D721Med (cell line): ENCODE data around the gene AGPAT2.

Experiments used
- DNase-seq: peaks from one replicate; pipeline ENCODE4 v3.0.0; 2011; ENCODE audit warnings: low spot score; ENCODE audit not compliant: insufficient read length
- FAIRE-seq: peaks from 2 replicates; lab custom pipeline; 2011; peaks lifted over from hg19 to GRCh38; lab: Jason Lieb, UNC
- TF ChIP-seq, protein P1 (sequence below): IDR thresholded peaks from 2 replicates; pipeline ENCODE4 v1.5.1; 2012; ENCODE audit warnings: mild to moderate bottlenecking, control low read depth; ENCODE audit not compliant: insufficient read depth; ENCODE audit errors: missing control alignments

AGPAT2 gene

DNA sequence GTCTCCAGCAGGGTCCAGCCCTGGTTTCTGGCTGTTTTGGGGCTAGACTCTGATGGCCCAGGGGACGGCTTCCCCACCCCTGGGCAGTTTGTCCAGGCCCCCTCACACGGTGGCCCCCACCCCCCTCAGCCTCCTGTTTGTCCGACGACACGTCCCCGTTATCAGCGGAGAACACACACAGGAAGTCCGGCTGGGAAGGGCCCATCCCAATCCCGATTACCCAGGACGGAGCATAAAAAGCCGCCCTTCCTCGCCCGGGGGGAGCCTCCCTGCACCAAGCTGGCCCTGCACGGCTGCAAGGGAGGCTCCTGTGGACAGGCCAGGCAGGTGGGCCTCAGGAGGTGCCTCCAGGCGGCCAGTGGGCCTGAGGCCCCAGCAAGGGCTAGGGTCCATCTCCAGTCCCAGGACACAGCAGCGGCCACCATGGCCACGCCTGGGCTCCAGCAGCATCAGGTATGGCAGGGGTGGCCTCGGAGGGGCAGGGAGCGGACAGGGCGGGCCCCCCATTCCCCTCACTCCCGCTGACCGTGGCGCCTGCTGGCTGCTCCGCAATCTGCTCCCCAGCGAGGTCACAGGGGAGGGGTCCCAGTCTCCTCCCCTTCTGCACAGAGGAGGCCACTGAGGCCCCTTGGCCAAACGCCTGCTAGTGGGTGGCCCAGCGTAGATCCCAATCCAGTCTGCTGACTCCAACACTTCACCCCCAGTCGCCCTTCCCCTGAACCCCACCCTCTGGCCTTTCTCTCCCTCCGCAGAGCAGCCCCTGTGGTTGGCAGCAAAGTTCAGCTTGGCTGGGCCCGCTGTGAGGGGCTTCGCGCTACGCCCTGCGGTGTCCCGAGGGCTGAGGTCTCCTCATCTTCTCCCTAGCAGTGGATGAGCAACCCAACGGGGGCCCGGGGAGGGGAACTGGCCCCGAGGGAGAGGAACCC, 24.3 kb downstream of the AGPAT2 start, which contains the start of gene EGFL7:
Gene EGFL7 (plus strand): TSS at position 261 of the 926 bp plus-strand sequence. CDS start 5,367 bp downstream, outside the sequence.
- FAIRE-seq (no peak), DNase-seq (no peak)
- TF ChIP-seq, protein P1, sequence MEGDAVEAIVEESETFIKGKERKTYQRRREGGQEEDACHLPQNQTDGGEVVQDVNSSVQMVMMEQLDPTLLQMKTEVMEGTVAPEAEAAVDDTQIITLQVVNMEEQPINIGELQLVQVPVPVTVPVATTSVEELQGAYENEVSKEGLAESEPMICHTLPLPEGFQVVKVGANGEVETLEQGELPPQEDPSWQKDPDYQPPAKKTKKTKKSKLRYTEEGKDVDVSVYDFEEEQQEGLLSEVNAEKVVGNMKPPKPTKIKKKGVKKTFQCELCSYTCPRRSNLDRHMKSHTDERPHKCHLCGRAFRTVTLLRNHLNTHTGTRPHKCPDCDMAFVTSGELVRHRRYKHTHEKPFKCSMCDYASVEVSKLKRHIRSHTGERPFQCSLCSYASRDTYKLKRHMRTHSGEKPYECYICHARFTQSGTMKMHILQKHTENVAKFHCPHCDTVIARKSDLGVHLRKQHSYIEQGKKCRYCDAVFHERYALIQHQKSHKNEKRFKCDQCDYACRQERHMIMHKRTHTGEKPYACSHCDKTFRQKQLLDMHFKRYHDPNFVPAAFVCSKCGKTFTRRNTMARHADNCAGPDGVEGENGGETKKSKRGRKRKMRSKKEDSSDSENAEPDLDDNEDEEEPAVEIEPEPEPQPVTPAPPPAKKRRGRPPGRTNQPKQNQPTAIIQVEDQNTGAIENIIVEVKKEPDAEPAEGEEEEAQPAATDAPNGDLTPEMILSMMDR: no peak

DNA sequence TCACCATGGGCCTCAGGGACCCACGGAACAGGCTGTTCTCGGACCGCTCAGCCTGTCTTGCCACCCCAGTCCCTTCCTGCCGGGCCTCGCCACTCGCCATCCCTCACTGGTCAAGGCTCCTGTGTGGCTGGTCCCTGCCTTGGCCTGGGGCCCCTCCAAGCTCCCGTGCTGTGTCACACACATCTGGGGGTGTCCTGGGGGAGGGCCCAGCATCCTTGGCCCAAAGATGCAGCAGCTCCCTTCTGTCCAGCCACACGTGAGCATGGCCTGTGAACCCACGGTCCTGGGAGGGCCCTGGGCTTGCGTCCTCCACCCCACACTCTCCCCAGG, 25.0 kb downstream of the AGPAT2 start:
- FAIRE-seq (no peak), DNase-seq (no peak)
- TF ChIP-seq, protein P1: no peak

DNA sequence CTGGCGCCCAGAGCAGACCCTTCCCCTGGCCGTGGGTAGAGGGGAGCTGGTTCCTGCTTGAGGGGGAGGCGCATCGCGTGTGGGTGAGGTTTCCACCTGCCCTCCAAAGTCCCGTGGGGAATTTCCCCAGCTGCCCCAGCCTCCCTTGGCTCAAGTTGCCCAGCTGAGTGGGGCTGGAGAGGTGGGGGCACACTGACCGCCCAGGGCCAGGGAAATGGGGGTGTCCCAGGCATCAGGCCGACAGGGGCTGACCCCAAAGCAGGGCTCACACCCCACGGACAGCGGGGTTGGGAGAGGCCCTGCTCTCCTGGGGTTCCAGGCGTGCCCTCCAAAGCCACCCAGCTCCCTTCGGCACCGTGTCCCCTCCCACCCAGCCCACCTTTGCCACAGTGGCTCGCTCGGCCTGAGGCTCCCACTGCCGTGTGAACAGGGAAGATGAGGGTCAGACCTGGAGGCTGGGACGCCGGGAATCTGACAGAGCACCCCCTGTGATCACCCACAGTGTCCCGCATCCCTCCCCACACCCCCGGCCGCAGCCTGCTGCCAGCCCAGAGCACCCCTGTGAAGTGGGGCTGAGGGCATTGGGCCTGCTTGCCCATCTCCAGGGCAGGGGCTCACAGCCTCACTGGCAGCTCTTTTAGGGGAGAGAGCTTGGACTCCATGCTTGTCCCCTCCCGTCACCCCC, 25.5 kb downstream of the AGPAT2 start:
- DNase-seq: no peak
- TF ChIP-seq, protein P1: no peak
- FAIRE-seq: no peak

DNA sequence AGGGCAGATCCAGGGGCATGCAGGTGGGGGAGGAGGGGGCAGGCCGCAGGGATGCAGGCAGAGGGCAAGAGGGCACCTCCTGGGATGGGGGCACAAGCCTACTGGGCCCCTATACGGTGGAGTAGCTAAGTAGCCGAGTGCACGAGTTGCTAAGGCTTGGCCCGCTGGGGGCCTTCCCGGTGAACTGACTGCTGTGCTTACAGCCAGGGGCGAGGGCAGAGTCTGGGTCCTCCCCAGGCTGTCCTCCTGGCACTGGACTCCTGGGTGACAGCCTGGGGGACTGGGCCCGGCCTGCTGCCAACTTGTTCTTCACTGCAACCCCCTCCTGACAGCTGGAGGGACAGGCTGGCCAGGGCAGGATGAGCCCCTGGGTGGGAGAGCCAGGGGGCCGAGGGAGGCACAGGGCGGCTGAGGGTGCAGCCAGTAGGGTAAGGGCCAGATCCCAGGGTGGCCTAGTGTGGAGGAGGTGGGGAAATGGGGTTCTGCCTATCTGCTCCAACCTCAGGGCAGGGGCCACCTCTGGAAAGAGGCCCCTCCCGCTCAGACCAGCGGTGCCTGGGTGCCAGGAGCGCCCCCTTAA, 26.2 kb downstream of the AGPAT2 start:
- TF ChIP-seq, protein P1: no peak
- DNase-seq (no peak), FAIRE-seq (no peak)

DNA sequence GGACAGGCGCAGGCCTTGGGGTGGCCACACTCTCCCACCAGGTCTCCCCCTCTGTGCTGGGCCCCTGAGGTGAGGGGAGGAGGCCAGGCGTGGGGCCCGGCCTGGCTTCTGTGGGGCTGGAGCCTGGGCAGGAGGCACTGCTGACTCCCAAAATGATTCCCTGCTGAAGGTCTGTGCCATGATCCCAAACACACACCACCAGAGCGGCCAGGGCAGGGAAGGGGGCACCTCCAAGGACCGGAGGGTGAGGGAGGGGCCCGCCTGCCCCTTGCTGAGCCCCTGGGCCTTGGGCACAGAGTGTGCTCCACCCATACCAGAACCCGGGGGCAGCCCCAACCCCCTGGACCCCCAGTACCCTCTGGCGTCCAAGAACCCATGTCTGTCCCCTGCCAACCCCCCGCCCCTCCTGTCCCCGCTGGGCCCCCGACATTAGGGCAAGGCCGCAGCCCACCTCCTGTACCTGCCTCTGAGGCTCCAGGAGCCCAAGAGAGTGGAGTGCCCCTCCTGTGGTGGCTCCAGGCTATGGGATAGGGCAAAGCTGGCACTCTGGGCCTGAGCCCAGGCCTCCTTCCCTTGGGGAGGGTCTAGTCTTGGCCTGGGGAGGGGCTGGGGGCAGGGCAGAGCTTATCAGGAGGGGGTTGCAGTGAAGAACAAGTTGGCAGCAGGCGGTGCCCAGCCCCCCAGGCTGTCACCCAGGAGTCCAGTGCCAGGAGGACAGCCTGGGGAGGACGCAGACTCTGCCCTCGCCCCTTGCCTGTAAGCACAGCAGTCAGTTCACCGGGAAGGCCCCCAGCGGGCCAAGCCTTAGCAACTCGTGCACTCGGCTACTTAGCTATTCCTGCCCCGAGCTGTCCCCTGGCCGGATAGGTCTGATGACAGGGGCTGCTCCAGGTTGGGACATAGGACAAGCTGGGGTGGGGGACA, 27.1 kb downstream of the AGPAT2 start:
- DNase-seq (no peak), FAIRE-seq (no peak)

DNA sequence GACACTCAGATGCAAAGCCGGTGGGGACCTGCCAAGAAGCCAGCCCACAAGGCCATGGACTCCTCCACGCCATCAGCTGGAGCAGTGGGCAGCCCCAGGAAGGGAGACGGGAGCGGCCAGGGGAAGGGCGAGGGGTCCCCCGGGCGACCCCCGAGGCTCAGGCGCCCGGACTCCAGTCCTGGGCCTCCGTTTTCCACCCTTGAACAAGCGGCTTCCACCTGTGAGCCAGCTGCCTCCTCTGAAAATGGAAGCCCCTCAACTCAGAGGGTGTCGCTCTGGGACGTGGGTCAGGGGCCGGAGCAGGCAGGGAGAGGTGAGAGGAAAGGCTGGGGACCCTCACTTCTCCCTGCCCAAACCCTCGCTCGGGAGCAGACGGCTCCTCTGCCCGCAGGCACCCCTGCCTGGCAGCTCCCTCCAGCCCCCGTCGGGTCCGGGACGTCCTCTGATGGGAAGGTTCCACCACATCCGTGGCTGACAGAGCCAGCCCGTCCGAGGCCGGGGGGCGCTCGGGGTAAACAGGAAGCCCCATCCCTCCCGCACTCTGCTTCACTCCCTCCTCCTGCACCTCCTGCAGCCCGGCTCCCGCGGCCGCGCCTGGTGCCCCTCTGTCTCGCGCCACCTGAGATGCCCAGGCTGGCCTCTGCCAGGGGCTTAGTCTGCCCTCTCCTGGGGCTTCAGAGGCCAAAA, 28.3 kb downstream of the AGPAT2 start:
- FAIRE-seq: no peak
- TF ChIP-seq, protein P1: no peak
- no peak for DNase-seq

More for the DNA sequence above, 27.1 kb downstream of the AGPAT2 start:
- TF ChIP-seq, protein P1: no peak
